ENCODE results near the gene FAM181A. TPM values are rescaled to one million over a fixed set of nuclear protein-coding genes. Genes with fewer than 3 reads are reported as not detected.

The FAM181A gene
- total and polyA plus RNA-seq, 2 experiments from 2014 or later: not detected

- TF ChIP-seq ZNF462 (CRISPR knock-in tag; IDR thresholded peaks at IDR 0.05) (no peak), POLR2AphosphoS5 (IDR thresholded peaks at IDR 0.05; ENCODE audit: low read depth) (no peak), CREB1 (CRISPR knock-in tag; IDR thresholded peaks at IDR 0.05; ENCODE audit: low read depth) (no peak), ZNF331 (CRISPR knock-in tag; IDR thresholded peaks at IDR 0.05; ENCODE audit: low read depth) (no peak)
These were observed 12.9 kb upstream of the FAM181A start (continued) for GRCh38 chr14:93914278-93914677.

- Histone ChIP-seq H3K27ac (ENCODE audit: low read depth) (no peak overlapping the region), H3K4me1 (ENCODE audit: insufficient read depth) (no peaks in the 10 kb centered on the region), H3K79me2 (replicated peaks; ENCODE audit: insufficient read depth) (no peaks in the 10 kb centered on the region), H3F3A (replicated peaks; ENCODE audit: low read depth) (no peaks in the 10 kb centered on the region), H3K27me3 (ENCODE audit: insufficient read depth) (no peaks in the 10 kb centered on the region), H3K36me3 (ENCODE audit: insufficient read depth) (no peaks in the 10 kb centered on the region), H4K20me1 (replicated peaks; ENCODE audit: insufficient read depth) (no peaks in the 10 kb centered on the region), H3K4me3 (no peak overlapping the region), H3K4me2 (no peak overlapping the region), H3K9me2 (ENCODE audit: insufficient read depth) (no peaks in the 10 kb centered on the region; the same call in 1 of the 2 replicates), H2AFZ (no peak overlapping the region)
- ATAC-seq: no peak
- H3K9me3 Mint-ChIP-seq: no peaks in the 10 kb centered on the region; the same call in 2 of the 3 replicates
- no peaks in the 10 kb centered on the region for H3K4me1 Mint-ChIP-seq
- no peaks in the 10 kb centered on the region for H3K36me3 Mint-ChIP-seq (ENCODE audit: low read depth)
- no peaks in the 10 kb centered on the region for H3K27me3 Mint-ChIP-seq (ENCODE audit: insufficient read depth, low read depth, poor library complexity)
- H3K27ac Mint-ChIP-seq: no peak overlapping the region
- DNase-seq (ENCODE audit: low spot score): no peak
- H3K4me3 Mint-ChIP-seq: no peak overlapping the region
- TF ChIP-seq STAT1 (IDR thresholded peaks at IDR 0.05; ENCODE audit: unreplicated experiment) (no peak), ZNF462 (CRISPR knock-in tag; IDR thresholded peaks at IDR 0.05) (no peak), ZNF114 (CRISPR knock-in tag; IDR thresholded peaks at IDR 0.05) (no peak), EZH2 (IDR thresholded peaks at IDR 0.05; ENCODE audit: low read depth, unreplicated experiment) (no peak)
These were observed 12.0 kb upstream of the FAM181A start for GRCh38 chr14:93915070-93915705.
